ENCODE data around the gene MAFF.

The MAFF gene

DNA sequence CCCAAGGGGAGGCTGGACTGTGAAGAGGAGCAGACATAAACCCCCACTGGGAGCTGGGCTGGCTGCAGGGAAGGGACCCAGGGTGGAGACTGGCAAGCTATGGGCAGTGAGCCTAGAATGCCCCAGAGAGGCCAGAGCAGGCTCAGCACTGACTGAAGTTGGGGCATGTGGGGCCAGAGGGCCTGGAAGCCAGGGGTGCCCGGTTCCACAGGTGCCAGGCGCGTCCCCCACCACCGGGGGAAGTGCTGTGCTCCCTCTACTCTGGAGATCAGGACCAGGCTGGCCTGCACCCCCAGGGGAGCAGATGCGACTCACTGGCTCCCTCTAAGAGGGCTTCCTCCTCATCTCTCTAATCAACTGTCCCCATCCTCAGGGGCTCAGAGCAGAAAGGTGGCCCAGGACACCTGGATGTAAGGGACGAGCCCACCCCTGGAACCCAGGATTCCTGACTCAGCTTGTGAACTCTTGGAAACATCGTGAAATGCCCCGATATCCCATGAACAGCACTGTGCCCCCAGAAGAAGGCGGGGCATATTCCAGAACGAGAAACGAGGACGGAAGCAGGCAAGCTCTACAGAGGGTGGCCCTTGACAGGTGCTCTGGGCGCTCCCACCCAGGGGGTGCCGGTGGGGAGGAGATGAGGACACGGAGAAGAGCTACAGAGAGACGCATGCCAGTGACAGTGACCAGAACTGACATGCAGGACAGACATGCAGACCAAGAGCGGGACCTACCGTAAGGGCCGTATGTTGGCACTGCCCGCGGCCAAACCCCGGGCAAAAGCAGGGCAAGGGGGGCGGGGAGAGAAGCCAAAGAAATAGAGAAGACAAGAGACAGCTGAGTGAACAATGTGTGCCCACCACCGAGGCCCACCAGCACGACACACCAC, 20.4 kb downstream of the MAFF start:
- no peak overlapping the region for H3K27ac ChIP-seq
- H3K4me3 ChIP-seq (IDR thresholded peaks at IDR 0.05; ENCODE audit: insufficient read depth, low read depth, low read length), result no peak overlapping the region
- TF ChIP-seq, protein P1, sequence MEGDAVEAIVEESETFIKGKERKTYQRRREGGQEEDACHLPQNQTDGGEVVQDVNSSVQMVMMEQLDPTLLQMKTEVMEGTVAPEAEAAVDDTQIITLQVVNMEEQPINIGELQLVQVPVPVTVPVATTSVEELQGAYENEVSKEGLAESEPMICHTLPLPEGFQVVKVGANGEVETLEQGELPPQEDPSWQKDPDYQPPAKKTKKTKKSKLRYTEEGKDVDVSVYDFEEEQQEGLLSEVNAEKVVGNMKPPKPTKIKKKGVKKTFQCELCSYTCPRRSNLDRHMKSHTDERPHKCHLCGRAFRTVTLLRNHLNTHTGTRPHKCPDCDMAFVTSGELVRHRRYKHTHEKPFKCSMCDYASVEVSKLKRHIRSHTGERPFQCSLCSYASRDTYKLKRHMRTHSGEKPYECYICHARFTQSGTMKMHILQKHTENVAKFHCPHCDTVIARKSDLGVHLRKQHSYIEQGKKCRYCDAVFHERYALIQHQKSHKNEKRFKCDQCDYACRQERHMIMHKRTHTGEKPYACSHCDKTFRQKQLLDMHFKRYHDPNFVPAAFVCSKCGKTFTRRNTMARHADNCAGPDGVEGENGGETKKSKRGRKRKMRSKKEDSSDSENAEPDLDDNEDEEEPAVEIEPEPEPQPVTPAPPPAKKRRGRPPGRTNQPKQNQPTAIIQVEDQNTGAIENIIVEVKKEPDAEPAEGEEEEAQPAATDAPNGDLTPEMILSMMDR (conservative IDR thresholded peaks at IDR 0.05; ENCODE audit: low read depth, low read length), result no peak
- H3K27me3 ChIP-seq (ENCODE audit: insufficient read depth, low read depth), result no peaks in the 10 kb centered on the region
- no peak overlapping the region for H2AFZ ChIP-seq (ENCODE audit: low read depth)
- no peaks in the 10 kb centered on the region for H3K36me3 ChIP-seq (ENCODE audit: insufficient read depth)
- H3K79me2 ChIP-seq (ENCODE audit: insufficient read depth, low read depth), result no peaks in the 10 kb centered on the region
- no peaks in the 10 kb centered on the region for H4K20me1 ChIP-seq (ENCODE audit: insufficient read depth)
- H3K4me1 ChIP-seq (ENCODE audit: low read depth, poor library complexity, severe bottlenecking), result peaks cover 30% of the 10 kb centered on the region
- no peak overlapping the region for H3K9ac ChIP-seq
- no peak overlapping the region for H3K4me2 ChIP-seq

DNA sequence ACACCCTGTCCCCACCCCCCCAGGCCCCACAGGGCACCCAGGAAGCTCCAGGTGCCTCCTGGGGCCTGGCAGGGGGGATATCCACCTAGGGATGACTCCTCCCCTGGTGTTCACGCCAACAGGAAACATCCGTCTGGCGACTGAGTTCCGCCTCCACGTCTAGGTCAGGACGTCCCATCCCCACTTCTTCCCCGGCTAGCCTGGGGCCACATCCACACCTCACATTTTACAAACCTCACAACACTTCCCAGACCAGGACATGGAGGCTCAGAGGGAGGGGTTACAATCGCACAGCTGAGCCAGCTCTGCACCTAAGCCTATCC, 21.0 kb downstream of the MAFF start:
- H3K4me1 ChIP-seq (ENCODE audit: low read depth, poor library complexity, severe bottlenecking), result peaks cover 24% of the 10 kb centered on the region
- H3K9ac ChIP-seq, result no peak overlapping the region
- no peak overlapping the region for H3K4me2 ChIP-seq
- H3K36me3 ChIP-seq (ENCODE audit: insufficient read depth), result no peaks in the 10 kb centered on the region
- no peaks in the 10 kb centered on the region for H3K79me2 ChIP-seq (ENCODE audit: insufficient read depth, low read depth)
- H3K27ac ChIP-seq, result no peak overlapping the region
- no peak overlapping the region for H2AFZ ChIP-seq (ENCODE audit: low read depth)
- H3K27me3 ChIP-seq (ENCODE audit: insufficient read depth, low read depth), result no peaks in the 10 kb centered on the region
- TF ChIP-seq, protein P1 (conservative IDR thresholded peaks at IDR 0.05; ENCODE audit: low read depth, low read length), result no peak
- H3K4me3 ChIP-seq (IDR thresholded peaks at IDR 0.05; ENCODE audit: insufficient read depth, low read depth, low read length), result no peak overlapping the region
- no peaks in the 10 kb centered on the region for H4K20me1 ChIP-seq (ENCODE audit: insufficient read depth)

DNA sequence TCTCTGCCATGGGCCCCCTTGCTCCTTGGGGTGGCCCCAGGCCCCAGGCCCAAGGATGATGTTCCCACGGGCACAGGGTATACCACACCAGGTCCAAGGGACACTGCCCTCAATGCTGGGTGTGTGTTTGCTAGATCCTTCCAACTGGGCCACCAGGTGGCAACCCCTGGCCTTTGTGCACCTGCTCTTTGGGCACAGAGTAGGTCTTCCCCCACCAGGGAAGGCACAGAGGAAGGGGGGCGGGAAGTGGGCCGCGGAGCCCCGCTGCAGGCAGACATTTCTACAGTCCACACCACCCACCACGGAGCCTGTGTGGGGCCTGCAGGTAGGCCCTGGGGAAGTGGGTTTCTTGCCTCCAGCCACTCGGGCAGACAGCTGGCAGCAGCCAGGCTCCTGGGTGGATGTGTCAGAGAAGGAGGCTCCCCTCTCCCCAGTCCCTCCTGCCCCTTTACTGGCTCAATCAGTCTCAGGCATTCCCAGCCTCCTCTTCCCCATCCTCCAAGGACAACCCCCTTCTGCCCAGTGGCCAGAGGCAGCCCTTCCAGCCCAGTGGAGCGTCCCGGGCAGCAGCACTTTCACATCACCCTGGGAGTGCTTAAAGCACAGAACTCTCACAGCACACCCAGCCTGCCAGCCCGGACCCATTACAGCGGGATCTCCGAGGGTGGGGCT, 21.6 kb downstream of the MAFF start:
- Histone ChIP-seq H3K36me3 (ENCODE audit: insufficient read depth) (no peaks in the 10 kb centered on the region), H3K4me3 (IDR thresholded peaks at IDR 0.05; ENCODE audit: insufficient read depth, low read depth, low read length) (no peak overlapping the region), H3K4me1 (ENCODE audit: low read depth, poor library complexity, severe bottlenecking) (peaks cover 18% of the 10 kb centered on the region), H3K4me2 (no peak overlapping the region), H3K27ac (no peak overlapping the region), H2AFZ (ENCODE audit: low read depth) (no peak overlapping the region), H3K79me2 (ENCODE audit: insufficient read depth, low read depth) (no peaks in the 10 kb centered on the region), H3K9ac (no peak overlapping the region), H4K20me1 (ENCODE audit: insufficient read depth) (no peaks in the 10 kb centered on the region), H3K27me3 (ENCODE audit: insufficient read depth, low read depth) (no peaks in the 10 kb centered on the region)
- TF ChIP-seq, protein P1 (conservative IDR thresholded peaks at IDR 0.05; ENCODE audit: low read depth, low read length), result 0 out of 2 replicates have a peak, but pooled peaks have one; percentile 9

DNA sequence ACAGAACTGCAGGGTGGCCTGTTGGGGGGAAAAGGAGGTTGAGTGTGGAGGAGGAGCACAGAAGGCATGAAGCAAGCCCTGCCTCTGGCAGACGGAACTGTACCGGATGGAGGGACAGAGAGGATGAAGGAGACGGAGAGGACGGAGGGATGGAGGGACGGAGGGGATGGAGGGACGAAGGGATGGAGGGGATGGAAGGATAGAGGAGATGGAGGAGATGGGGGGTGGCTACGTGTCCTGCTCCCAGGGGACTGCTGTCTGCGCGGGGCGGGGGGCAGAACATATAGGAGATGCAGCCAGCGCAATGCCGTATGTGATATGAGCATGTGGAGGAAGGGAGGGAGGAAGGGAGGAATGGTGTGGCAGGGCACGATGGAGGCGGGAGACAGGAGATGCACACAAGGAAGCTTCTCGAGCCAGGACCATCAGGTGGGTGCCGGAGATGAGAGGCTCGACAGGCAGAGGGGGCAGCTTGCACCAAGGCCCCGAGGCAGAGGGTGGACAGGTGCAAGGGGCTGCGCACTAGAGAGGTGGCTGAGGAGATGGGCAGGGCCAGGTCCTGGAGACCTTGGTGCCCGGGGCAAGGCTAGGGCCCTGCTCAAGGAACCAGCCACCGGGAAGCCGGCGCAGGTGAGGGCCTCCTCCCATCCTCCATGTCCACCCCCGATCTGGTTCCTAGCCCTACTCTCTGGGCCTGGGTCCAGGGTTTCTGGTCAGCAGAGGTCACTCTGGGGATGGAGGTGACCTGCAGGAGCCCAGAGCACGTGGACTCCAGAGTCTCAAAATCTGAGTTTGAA, 25.3 kb downstream of the MAFF start:
- TF ChIP-seq, protein P1 (conservative IDR thresholded peaks at IDR 0.05; ENCODE audit: low read depth, low read length), result no peak
- H3K9ac ChIP-seq, result no peak overlapping the region
- H4K20me1 ChIP-seq (ENCODE audit: insufficient read depth), result no peaks in the 10 kb centered on the region
- no peaks in the 10 kb centered on the region for H3K27me3 ChIP-seq (ENCODE audit: insufficient read depth, low read depth)
- H3K4me1 ChIP-seq (ENCODE audit: low read depth, poor library complexity, severe bottlenecking), result peaks cover 11% of the 10 kb centered on the region
- no peaks in the 10 kb centered on the region for H3K36me3 ChIP-seq (ENCODE audit: insufficient read depth)
- no peak overlapping the region for H3K4me2 ChIP-seq
- no peak overlapping the region for H2AFZ ChIP-seq (ENCODE audit: low read depth)
- no peak overlapping the region for H3K27ac ChIP-seq
- no peak overlapping the region for H3K4me3 ChIP-seq (IDR thresholded peaks at IDR 0.05; ENCODE audit: insufficient read depth, low read depth, low read length)
- no peaks in the 10 kb centered on the region for H3K79me2 ChIP-seq (ENCODE audit: insufficient read depth, low read depth)

Measured in KMS-11 (cell line).